Posterior vena cava (tissue), 2 donors: Measurements from ENCODE around the gene HSCB. TPM values are rescaled to one million over a fixed set of nuclear protein-coding genes. Genes with fewer than 3 reads are reported as not detected.
"Not testable (repeated sequence)": the region's sequence is repeated elsewhere in the genome, so short reads cannot be mapped to it uniquely, and the experiment has no call there.

Experiments
- DNase-seq: peaks from one replicate; pipeline ENCODE4 v3.0.0-alpha.2; 2020; ENCODE audit warnings: low spot score
- intact Hi-C, 2 donors: fragments of 100-400 bp; cut with DNase I; formaldehyde crosslinking; loops; one replicate each; pipeline versions ENCODE4 v1.14.1 to v1.14.2; 2022 to 2023
- total RNA-seq, 2 donors: library from RNA; stranded (reverse); fragmentation: NEBNext Ultra II Directional; extraction: Animal tissue kit (Norgen Biotek cat#: 25700); gene quantifications; one replicate each; pipeline ENCODE4 v1.2.1, GENCODE V29; 2021
- donor health status: DM: yes; HTN: yes; CAD: no.
- donor health status: DM: yes; HTN: yes; CAD: no.

Gene HSCB
- total RNA-seq, 2 donors from 2014 or later = 9.7 to 10.6 TPM

GRCh38 chr22:28736301-28737155, 5.3 kb upstream of the HSCB start:
- DNase-seq = no peak
- intact Hi-C loops = loop anchor here in 1 of 2 donors (5.0 kb wide), 1 partner anchor 69 kb away; no protein-coding TSS in a partner anchor

GRCh38 chr22:28737701-28738100, 4.1 kb upstream of the HSCB start:
- no peak for DNase-seq
- intact Hi-C loops = loop anchor here in 1 of 2 donors (5.0 kb wide), 1 partner anchor 70 kb away; no protein-coding TSS in a partner anchor

GRCh38 chr22:28738876-28739275, 3.0 kb upstream of the HSCB start:
- intact Hi-C loops = loop anchor here in 1 of 2 donors (5.0 kb wide), 1 partner anchor 72 kb away; no protein-coding TSS in a partner anchor
- peak; percentile 0 for DNase-seq

- intact Hi-C loops = no loop called here
Observed at GRCh38 chr22:28741200-28741784, 547 bp upstream of the HSCB start.

GRCh38 chr22:28742562-28742962, 723 bp downstream of the HSCB start:
- no peak for DNase-seq
- intact Hi-C loops = no loop called here

More at GRCh38 chr22:28741200-28741784, 547 bp upstream of the HSCB start:
- DNase-seq = no peak

- intact Hi-C loops = no loop called here
- no peak for DNase-seq
Observed at GRCh38 chr22:28743852-28744251, 2.0 kb downstream of the HSCB start.

GRCh38 chr22:28750471-28750881, 8.6 kb downstream of the HSCB start:
- intact Hi-C loops = no loop called here
- DNase-seq = no peak

- intact Hi-C loops = not testable (repeated sequence)
Observed at GRCh38 chr22:28754512-28754911, 12.7 kb downstream of the HSCB start.

GRCh38 chr22:28759861-28760560, 18.2 kb downstream of the HSCB start:
- intact Hi-C loops = no loop called here
- DNase-seq = no peak

More at GRCh38 chr22:28754512-28754911, 12.7 kb downstream of the HSCB start:
- DNase-seq = not testable (repeated sequence)

GRCh38 chr22:28761449-28761755, 19.6 kb downstream of the HSCB start:
- DNase-seq = no peak
- intact Hi-C loops = no loop called here

GRCh38 chr22:28762000-28762399, 20.2 kb downstream of the HSCB start:
- DNase-seq, intact Hi-C loops: not testable (repeated sequence)

GRCh38 chr22:28766628-28767027, 24.8 kb downstream of the HSCB start:
- DNase-seq = no peak
- intact Hi-C loops = no loop called here

GRCh38 chr22:28768701-28769393, 27.0 kb downstream of the HSCB start:
- intact Hi-C loops = no loop called here
- no peak for DNase-seq

- intact Hi-C loops = no loop called here
Observed at GRCh38 chr22:28769394-28770085, 27.7 kb downstream of the HSCB start.

GRCh38 chr22:28771195-28771791, 29.5 kb downstream of the HSCB start:
- intact Hi-C loops = no loop called here

More at GRCh38 chr22:28769394-28770085, 27.7 kb downstream of the HSCB start:
- peak; percentile 51 for DNase-seq

GRCh38 chr22:28772633-28773460, 31.0 kb downstream of the HSCB start, which contains the start of gene CCDC117:
Gene CCDC117, plus strand, starts transcription at chr22:28772695. Its CDS starts 155 bp downstream, at chr22:28772850.
- peak; percentile 98 for DNase-seq
- intact Hi-C loops = no loop called here

More at GRCh38 chr22:28771195-28771791, 29.5 kb downstream of the HSCB start:
- no peak for DNase-seq

GRCh38 chr22:28773461-28773867, 31.6 kb downstream of the HSCB start:
- DNase-seq = no peak
- intact Hi-C loops = no loop called here
